T-helper 1 cell (primary cell): ENCODE data around the gene LY86.

Experiments
- DNase-seq, 5 donors: peaks; one replicate each; pipeline ENCODE4 v3.0.0-alpha.2; 2012 to 2020

Gene LY86

DNA sequence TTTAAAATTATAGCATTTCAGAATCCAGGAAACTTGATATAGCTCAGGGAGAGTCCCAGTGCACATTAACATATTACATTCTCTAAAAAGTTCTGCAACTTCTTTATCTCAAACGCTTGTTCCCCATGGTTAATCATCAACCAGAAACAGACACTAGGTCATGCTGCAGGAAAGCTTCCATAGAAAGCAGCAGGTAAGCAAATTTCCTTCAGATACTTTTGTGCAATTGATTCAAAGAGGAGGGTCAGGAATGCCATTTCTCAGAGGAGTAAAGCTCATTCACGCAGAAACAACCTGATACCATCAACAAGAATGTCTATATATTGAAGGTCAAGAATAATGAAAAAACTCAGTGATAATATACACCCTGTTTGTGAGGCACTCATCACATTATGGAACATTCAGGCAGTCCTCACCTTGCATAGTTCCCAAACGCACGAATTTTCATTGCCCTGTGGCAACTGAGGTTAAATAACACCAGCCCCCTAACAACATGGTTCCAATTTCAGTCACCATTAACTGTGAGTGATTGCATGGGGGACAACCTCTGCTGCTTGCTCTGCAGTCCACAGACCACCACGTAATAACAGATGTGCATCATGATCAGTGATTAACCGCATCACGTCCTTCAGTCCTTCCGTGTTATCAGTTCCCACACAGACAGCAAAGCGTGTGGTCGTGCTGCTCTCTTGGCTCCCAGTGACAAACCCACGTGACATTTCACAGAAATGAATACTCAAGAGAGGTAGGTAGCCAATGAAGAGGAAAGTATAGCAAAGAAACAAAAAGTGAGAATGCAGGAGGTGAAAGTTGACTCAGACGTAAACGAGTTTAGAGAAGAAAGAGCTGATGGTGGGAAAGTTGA, 95.7 kb downstream of the LY86 start:
- peak in 1 of 5 donors; percentile 80 for DNase-seq

- no peak for DNase-seq
Observed at GRCh38 chr6:6685249-6686040, 96.9 kb downstream of the LY86 start.

DNA sequence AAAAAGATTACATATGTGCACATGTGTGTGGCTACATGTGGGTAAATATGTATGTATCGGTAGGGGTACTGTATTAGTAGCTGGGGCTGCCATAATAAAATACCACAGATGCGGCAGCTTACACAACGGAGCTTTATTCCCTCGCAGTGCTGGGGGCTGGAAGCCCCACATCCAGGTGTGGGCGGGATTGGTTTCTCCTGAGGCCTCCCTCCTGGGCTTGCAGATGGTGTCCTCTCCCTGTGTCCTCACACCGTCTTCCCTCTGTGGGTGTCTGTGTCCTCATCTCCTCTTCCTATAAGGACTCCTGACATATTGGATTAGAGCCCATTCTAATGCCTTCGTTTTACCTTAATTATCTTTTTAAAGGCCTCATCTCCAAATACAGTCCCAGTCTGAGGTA, 97.7 kb downstream of the LY86 start:
- DNase-seq, result no peak

DNA sequence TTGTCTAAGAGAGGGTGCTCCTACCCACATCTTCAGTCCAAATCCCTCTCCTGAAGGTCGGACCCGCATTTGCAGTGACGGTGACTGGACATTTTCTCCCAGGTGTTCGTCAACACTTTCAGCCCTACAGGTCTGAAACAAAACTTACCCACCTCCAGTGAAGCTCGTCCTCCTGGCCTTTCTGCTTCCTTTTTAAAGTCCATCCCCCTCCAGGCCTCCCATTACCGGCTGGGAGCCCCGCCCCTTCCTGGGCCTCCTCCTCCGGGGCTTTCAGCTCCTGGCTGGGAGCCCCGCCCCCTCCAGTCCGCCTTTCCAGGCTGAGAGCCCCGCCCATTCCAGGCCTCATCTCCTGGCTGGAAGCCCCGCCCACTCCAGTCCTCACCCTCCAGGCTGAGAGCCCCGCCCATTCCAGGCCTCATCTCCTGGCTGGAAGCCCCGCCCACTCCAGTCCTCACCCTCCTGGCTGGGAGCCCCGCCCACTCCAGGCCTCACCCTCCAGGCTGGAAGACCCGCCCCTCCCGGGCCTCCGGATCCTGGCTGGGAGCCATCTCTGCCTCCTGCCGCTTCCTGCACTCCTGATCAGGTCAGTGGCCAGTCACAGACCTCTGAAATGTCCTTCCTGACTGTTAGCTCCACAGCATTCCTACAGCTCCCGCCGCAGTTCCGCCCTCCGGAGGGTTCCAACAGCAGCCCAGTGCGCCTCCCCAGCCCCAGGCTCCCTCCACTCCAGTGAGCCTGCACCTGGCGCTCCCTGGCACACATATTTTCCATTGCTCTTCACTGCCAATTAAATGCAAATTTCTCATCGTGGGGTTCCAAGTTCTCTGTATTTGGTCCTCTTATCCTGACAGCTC, 98.5 kb downstream of the LY86 start:
- no peak for DNase-seq

DNA sequence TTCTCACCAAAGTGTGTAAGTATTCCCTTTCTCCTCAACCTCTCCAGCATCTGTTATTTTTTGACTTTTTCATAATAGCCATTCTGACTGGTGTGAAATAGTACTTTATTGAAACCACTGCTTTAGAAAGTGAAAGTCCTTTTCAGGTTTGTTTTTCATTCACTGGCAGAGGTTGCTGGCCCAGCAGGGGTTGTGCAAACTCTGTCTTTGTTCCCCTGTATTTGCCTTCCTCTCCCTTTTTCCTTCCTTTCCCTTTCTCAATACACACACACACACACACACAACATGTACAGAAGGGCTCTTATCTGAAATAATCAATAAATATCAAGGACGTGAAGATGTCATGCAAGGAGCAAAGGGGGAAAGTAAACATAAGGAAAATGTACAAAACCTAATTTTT, 99.8 kb downstream of the LY86 start:
- DNase-seq, result peak in 1 of 5 donors; percentile 15

GRCh38 chr6:6688951-6689350, 100.4 kb downstream of the LY86 start:
- DNase-seq, result no peak

DNA sequence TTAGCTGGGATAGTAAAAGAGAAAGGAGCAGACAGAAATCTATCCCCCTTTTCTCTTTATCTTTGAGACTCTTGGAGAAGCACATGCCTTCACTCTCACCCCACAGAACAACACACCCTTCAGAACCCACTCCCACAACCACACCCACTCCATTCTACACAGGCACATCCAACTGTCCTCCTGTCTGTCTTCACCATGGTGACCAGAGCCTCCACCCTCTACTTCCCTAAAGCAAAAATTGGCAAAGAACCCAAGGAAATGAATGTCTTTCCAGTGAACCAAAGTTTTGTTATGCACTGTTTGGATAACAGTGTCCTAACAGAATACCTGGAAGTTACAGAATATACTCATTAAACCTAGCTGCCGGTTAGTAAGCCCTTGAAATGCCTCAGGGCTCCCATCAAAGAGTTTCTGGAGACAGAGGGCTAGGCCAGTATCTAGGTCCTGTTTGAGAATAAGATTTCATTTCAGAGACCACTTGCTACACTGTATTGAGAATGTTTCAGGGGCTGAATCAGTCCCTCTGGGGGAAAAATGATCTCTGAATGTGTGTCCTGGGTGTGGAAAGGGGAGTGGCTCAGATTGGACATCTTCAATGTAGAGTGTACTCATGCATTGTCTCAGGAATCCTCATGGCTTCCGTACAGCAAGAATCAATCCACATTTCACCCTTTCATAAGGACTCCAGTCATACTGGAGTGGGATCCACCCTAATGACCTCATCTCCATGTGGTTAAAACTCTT, 101.1 kb downstream of the LY86 start:
- DNase-seq, result no peak

DNA sequence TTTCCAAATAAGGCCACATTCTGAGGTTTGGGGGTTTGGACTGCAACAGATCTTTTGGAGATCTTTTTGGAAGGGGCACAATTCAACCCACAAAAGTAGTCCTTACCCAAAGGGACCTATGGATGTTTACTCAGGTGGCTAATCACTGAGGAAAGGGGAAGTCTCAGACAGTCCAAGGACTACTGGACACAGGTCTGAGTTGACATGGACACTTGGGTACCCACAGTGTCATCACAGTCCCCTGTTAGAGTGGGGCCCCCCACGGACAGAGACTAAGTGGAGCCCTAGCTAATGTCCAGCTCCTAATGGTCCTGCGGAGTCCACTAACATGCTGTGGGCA, 101.6 kb downstream of the LY86 start:
- no peak for DNase-seq

- DNase-seq, result no peak
Observed at GRCh38 chr6:6694368-6694780, 105.9 kb downstream of the LY86 start.

DNA sequence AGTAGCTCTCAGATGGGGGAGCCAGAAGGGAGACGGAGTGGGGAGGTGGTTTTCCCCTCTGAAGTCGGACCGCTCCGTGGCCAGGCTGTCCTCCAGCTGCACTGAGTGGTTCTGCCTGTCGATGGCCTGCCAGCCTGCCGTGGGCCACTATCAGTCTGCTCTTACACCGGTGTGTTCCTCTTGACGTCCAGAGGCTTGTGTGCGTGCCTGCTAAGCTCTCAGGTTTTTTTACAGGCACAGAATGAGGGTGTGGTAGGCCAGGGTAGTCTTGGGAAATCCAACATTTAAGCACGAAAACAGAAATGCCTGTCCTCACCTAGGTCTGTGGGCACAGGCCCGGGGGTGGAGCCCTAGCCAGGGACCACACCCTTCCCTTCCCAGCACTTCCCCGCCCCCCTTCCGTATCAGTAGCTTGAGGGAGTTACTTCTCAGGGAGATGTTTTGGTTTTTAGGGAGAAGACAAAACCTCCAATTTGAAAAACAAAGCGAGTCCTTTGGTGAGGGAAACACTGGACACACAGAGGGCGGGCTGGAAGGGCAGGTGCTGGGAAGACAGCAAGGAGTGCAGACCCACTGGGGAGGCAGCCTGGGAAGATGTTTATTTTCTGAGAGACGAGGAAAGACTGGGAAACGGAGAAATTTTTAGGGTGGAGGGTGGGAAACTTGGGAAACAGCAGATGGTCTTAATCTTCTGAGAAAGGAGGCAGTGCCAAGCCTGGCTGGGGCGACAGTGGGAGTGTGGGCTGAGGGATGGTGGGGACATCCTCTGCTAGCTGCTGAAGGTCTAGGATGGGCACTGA, 106.5 kb downstream of the LY86 start:
- DNase-seq, result no peak

DNA sequence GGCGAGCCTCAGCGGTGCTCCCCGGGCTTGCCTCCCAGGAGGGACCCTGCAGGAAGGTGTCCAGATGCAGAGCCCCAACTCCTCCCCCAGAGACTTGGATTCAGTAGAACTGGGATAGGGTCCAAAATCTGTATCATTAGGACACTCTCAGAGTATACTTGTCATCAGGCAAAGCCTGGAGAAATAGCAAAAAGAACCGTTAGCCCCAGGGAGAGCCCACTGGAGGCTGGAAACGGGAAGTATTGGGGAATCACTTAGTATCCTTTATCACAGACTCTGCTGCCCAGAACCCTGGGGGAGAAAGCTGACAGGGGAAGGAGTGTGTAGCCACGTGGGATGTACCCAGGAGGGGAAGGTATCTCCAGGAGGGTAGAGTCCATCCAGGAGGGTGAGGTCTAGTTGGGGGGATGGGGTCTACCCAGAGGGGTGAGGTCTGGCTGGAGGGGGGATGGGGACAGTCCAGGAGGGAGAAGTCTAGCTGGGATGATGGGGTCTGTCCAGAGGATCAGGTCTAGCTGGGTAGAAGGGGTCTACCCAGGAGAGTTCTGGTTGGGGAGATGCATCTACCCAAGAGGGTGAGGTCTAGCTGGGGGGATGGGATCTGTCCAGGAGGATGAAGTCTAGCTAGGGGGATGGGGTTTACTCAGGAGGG, 107.2 kb downstream of the LY86 start:
- no peak for DNase-seq

GRCh38 chr6:6696867-6697531, 108.5 kb downstream of the LY86 start:
- peak in 1 of 5 donors; percentile 39 for DNase-seq

- no peak for DNase-seq
Observed at GRCh38 chr6:6697620-6698019, 109.1 kb downstream of the LY86 start.

DNA sequence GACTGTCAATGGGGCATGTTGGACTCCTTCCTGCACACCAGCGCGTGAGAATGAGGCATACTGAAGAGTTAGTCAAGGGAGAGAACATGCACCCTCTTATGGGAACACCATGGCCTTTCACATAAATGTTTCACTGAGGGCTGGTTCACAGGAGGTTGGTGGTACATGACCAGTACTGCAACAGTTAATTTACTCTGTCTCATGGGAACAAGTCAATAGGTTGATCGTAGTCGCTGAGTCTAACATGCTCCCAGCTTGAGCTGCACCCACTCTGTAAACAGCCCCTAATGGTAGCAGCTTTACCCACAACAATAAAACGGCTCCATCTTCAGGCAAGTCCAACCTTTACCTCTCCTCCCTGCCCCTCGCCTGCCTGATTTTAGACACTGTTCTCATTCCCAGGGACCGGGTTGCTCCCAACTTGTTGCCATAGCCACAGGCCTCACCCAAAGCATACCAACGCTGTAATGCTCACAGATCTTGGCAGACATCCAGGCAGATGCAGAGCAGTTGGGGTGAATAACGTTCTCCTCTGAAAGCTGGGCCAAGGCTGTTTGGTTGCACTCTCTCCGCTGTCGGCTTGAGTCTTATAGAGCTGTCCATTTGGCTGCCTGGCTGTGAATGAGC, 111.3 kb downstream of the LY86 start:
- DNase-seq, result no peak

- no peak for DNase-seq
Observed at GRCh38 chr6:6700407-6701270, 112.1 kb downstream of the LY86 start.

GRCh38 chr6:6701864-6702263, 113.3 kb downstream of the LY86 start:
- DNase-seq, result no peak

GRCh38 chr6:6703699-6704098, 115.2 kb downstream of the LY86 start:
- no peak for DNase-seq
